SKM-1 (cell line): ENCODE results near the gene SENP7.
"Not testable (repeated sequence)": the region's sequence is repeated elsewhere in the genome, so short reads cannot be mapped to it uniquely, and the experiment has no call there.

Source experiments
- DNase-seq: peaks from one replicate; lab custom pipeline; 2025; ENCODE audit not compliant: unreplicated experiment; lab: John Stamatoyannopoulos, UW

SENP7 gene

DNA sequence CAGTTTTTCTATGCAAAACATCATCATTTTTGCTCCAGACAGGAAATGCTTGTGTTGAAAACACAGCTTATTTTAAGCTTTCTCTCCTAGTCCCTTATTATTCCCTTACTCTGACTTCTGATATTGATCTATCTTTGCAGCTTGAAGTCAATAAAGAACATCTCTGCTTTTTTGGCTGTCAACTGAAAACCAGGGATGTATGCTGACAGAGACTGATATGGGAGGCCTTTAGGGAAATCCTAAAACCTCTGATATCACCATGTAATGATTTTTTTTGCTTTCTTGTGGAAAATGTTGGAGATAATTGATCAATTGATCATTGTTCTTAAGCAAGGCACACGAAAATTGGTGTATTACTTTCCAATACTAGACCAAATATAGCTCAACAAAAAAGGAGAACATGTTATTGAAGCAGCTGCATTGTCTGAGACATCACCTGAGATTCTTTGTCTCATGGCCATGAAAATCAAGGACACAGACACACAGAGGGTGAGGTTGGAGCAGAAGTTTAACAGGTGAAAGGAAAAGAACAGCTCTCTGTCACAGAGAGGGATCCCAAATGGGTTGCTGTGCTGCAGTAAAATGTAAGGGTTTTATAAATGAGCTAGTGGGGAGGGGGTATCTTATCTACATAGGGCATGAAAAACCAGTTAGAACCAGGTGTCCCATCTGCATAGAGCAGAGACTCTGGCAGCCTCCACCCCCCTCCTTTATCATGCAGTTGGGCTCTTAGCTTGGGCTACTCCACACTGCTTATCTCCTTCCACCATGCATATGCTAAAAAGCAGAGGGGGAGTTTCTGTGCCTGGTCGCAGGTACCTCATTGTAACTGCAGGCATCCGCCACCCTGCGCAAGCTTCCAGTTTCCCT is 17.0 kb upstream of the SENP7 start:
- DNase-seq: no peak

DNA sequence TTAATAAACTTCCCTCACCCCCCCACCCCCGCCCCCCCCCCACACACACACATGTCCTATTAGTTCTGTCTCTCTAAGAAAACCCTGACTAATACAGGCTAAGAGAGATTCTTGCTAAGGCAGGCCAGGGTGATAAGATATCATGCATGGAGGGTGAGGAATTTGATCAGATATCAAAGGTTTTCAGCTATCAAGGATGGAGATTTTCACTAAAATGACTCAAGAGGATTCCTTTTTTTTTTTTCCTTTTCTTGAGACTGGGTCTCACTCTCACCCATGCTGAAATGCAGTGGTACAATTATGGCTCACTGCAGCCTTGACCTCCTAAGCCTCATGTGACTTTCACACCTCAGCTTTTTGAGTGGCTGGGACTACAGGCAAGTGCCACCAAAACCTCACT is 14.9 kb upstream of the SENP7 start:
- DNase-seq: no peak

DNA sequence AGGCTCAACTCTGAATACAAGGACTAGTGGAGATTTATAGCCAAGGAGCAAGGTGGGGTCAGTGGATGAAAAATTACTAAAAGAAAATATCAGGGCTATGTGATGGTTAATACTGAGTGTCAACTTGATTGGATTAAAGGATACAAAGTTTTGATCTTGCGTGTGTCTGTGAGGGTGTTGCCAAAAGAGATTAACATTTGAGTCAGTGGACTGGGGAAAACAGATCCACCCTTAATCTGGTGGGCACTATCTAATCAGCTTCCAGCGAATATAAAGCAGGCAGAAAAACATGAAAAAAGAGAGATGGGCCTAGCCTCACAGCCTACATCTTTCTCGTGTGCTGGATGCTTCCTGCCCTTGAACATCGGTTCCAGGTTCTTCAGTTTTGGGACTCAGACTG is 14.4 kb upstream of the SENP7 start:
- no peak for DNase-seq

DNA sequence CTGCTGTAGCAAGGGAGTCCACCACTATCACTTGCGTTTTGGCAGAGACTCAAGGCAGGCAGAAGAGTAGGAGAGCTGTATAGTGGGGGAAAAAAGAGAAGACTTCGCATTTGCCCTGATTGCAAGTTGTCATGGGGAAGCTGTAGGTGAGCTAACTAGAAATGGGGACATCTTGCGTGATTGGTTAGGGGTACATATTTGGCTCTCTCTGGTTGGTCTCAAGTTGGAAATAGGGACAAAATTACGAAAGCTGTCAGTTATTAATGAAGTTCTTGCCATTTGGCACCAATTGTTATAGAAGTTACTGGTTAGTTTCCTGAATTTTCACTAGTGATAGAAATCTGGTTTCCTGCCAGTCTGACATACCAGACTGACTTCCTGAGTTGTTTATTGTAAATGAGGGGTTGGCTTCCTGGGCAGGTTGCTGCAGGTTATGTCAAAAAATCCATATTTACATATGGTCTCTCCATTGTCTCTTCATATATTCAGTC is 8.2 kb upstream of the SENP7 start:
- DNase-seq: no peak

DNA sequence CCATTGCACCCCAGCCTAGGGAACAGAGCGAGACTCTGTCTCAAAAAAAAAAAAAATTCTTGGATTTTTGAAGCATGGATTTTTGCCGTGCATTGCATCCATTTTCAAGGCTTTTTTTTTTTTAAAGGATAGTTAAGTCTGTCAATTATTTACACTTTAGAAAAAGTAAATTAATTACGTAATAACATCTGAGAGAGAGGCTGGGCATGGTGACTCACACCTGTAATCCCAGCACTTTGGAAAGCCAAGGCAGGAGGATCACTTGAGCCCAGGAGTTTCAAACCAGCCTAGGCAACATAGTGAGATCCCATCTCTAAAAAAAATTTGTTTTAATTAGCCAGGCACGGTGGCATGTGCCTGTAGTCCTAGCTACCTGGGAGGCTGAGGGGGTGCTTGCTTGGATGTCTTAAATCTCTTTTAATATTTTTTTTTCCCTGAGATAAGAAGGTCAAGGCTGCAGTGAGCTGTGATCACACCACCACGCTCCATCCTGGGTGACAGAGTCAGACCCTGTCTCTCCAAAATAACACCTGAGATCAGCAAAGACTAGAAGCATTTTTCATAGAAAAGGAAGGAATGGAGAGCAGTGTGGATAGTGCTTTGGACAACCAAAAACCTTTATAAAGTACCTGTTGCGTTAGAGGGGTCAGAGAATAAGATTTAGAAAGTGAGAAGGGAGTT is 6.8 kb upstream of the SENP7 start:
- no peak for DNase-seq

DNA sequence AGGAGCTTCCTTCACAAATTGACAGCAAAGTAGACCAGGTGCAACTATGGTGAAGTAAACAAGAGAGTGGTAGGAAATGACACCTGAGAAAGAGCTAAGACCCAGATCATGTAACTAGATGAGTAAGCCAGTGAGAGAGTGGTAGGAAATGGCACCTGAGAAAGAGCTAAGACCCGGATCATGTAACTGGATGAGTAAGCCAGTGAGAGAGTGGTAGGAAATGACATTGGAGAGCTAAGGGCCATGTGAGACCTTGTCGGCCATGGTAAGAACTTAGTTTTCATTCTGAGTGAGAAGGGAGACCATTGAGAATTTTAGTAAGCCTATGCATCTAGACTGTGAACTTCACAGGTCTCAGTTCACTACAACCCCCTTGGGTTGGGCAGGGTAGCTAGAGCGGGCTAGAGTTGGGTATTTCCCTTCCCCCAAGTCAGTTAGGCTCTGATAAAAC is 5.4 kb upstream of the SENP7 start:
- DNase-seq: no peak

DNA sequence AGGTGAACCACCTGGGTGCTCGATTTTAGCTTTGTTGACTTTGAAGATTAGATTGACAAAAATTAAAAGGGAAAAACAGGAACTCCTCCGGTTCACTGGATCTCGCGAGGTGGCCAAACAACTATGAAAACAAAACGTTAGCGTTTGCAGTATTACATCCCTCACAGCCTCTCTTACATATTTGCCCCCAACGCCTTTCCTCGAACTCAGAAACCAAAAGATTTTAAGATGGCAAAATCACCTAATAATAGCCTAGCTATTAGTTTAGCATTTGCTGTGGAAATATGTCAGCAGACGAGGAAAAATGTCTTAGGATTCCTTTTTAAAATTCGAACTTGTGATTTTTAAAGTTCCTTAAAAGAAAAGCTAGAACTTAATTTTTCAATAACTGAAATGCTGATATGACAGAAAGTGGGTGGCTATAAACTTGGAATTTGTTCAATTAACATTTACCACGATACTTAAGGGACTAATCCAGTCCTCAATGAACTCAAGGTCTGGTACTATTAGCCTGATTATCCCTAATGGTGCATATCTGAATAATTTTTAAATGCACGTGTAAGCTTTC is 491 bp upstream of the SENP7 start:
- peak; percentile 75 for DNase-seq

DNA sequence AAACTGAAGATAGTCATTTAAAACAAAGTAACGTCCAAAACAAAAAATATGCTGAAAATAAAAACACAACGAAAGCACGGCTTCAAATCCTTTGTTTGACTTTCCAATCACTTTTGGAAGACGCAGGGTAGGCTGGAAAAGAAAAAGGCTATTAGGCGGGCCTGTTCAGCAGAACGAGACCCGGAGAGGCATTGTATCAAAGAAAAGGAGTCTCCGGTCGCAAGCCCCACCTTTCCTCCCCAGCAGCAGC is 691 bp downstream of the SENP7 start:
- DNase-seq: no peak

DNA sequence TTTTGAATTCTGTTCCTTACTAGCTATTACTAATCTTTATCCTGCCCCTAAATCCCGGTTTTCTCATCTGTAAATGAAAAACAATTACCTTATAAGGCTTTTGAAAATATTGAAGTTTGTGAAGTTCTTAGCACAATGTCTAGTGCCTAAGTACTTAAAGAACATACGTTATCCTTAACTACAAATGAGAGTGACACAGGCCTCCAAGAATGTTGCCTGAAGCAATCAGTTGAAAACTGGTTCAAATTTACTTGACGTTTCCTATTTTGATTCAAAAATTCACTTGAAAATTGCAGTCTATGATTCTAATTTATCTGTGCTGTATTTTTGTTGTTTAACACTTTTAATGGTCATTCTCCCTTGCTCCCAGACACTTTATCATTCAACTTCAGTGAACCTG is 3.2 kb downstream of the SENP7 start:
- no peak for DNase-seq

DNA sequence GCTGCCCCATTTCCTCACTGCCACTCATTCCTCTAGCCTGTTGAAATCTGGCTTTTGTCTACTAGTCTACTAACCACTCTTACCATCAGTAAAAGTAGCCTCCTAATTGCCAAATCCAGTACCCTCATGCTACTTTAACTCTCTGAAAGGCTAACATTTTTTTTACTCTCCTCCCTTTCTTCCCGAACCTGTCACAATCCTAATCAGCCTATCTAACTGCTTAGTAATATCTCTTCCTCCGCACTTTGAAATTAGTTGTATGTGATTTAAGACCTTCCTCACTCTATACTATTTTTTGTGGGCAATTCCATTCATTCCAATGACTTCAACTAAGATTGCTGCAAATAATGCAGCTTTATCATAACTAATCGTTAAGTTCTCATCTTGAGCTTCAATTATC is 3.7 kb downstream of the SENP7 start:
- DNase-seq: no peak

DNA sequence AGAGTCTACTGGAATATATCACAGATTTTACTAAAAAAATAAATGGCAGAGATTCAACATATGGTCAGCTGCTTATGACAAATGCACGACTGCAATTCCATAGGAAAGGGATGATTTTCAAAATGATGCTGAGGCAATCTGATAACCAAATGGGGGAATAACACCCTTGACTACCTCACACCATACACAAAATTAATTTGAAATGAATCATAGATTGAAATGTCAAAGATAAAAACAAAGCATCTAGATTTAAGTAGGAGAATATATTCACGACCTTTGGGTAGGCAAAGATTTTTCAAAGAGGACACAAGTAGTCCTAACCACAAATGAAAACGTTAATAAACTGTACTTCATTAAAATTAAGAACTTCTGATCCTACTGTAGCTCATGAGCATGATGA is 11.2 kb downstream of the SENP7 start:
- DNase-seq: no peak

DNA sequence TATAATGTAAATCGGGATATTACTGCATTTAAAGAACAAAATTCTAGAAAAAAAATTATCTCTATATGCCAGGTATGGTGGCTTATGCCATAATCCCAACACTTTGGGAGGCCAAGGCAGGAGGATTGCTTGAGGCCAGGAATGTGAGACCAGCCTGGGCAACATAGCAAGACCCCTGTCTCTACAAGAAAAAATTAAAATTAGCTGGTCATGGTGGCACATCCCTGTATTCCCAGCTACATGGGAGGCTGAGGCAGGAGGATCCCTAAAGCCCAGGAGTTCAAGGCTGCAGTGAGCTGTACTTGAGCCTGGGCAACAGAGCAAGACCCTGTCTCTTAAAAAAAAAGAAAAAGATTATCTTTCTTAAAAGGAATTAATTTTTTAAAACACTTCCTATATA is 12.8 kb downstream of the SENP7 start:
- no peak for DNase-seq

DNA sequence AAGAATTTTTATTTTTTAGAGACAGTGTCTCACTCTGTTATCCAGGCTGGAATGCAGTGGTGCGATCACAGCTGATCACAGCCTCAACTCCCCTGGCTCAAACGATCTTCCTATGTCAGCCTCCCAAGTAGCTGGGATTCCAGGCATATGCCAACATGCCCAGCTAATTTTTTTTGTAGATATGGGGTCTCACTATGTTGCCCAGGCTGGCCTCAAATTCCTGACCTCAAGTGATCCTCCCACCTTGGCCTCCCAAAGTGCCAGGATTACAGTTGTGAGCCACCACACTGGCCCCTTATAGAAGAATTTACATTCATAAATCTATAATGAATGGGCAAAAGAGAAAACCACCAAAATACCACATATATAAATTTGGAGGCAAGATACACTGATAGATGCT is 15.2 kb downstream of the SENP7 start:
- DNase-seq: no peak

DNA sequence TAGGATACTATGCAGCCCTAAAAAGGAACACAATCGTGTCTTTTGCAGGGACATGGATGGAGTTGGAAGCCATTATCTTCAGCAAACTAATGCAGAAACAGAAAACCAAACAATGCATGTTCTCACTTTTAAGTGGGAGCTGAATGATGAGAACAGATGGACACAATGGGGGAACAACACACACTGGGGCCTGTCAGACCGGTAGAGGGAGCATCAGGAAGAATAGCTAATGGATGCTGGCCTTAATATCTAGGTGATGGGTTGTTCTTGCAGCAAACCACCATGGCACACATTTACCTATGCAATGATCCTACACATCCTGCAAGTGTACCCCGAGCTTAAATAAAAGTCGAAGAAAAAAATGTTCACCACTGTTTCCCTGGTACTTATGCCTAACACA is 17.5 kb downstream of the SENP7 start:
- DNase-seq: no peak

DNA sequence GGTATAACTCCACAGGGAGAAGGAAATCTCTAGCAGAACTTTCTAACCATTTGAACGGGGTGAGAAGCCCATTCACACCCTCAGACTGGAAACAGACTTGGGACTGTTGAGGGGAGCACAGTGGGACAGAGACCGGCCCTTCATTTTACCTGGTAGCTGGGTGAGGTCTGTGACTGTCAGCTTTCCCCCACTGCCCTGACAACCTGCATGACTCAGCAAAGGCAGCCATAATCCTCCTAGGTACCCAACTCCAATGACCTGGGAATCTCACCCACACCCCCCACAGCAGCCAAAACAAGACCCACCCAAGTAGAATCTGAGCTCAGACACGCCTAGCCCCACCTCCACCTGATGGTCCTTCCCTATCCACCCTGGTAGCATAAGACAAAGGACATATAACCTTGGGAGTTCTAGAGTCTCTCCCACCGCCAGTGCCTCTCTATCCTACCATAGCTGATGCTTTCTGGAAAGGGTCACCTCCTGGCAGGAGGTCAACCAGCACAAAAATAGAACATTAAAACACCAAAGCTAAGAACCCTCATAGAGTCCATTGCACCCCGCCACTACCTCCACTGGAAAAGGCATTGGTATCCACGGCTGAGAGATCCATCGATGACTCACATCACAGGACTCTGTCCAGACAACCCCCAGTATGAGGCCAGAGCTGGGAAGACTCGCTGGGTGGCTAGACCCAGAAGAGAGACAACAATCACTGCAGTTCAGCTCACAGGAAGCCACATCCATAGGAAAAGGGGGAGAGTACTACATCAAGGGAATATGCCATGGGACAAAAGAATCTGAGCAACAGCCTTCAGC is 28.0 kb downstream of the SENP7 start:
- DNase-seq: no peak

DNA sequence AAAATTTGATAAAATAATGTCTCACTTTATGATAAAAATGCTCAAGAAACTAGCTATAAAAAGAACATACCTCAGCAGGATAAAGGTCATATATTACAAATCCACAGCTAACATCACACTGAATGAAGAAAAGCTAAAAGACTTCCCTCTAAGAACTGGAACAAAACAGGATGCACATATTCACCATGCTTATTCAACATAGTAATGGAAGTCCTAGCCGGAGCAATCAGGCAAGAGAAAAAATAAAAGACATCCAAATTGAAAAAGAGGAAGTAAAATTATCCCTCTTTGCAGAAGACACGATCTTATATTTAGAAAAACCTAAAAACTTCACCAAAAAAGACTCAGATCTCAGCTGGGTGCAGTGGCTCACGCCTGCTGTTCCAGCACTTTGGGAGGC is 34.0 kb downstream of the SENP7 start:
- no peak for DNase-seq

DNA sequence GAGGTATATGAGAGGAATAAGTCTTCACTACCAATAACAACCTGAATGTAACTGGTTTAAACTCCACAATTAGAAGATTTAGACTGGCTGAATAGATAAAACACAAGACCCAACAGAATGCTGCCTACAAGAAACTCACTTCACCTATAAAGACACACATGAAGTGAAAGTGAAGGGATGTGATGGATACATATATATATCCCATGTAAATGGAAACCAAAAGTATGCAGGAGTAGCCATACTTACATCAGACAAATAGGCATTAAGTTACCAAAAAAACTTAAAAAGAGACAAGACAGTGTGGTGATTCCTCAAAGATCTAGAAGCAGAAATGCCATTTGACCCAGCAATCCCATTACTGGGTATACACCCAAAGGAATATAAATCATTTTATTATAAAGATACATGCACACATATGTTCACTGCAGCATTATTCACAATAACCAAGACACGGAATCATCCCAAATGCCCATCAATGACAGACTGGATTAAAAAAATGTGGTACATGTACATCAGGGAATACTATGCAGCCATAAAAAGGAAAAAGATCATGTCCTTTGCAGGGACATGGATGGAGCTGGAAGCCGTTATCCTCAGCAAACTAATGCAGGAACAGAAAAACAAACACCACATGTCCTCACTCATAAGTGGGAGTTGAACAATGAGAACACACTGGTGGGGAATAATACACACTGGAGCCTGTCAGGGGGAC is 38.0 kb downstream of the SENP7 start:
- not testable (repeated sequence) for DNase-seq

DNA sequence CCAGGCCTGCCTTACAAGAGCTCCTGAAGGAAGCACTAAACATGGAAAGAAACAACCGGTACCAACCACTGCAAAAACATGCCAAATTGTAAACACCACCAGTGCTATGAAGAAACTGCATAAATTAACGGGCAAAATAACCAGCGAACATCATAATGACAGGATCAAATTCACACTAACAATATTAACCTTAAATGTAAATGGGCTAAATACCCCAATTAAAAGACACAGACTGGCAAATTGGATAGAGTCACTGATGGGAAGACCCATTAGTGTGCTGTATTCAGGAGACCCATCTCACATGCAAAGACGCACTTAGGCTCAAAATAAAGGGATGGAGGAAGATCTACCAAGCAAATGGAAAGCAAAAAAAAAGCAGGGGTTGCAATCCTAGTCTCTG is 44.3 kb downstream of the SENP7 start:
- not testable (repeated sequence) for DNase-seq

DNA sequence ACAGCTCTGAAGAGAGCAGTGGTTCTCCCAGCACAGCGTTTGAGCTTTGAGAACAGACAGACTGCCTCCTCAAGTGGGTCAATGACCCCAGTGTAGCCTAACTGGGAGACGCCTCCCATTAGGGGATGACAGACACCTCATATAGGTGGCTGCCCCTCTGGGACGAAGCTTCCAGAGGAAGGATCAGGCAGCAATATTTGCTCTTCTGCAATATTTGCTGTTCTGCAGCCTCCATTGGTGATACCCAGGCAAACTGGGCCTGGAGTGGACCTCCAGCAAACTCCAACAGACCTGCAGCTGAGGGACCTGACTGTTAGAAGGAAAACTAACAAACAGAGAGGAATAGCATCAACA is 45.7 kb downstream of the SENP7 start:
- not testable (repeated sequence) for DNase-seq

DNA sequence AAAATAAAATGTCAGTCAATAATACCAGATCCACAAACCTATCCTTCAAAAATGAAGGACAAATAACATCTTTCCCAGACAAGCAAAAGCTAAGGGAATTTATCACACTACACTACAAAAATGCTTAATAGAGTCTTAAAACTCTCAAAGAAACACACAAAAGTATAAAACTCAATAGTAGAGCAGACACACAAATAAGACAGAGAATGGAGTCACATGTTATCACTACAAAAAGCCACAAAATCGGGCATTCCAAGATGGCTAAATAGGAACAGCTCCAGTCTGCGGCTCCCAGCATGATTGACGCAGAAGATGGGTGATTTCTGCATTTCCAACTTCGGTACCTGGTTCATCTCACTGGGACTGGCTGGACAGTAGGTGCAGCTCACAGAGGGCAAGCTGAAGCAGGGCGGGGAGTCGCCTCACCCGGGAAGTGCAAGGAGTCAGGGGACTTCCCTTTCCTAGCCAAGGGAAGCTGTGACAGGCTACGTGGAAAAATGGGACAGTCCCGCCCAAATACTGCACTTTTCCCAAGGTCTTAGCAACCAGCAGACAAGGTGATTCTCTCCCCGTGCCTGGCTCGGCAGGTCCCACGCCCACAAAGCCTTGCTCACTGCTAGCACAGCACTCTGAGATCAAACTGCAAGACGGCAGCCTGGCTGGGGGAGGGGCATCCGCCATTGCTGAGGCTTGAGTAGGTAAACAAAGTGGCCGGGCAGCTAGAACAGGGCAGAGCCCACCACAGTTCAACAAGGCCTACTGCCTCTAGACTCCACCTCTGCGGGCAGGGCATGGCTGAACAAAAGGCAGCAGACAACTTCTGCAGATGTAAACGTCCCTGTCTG is 46.3 kb downstream of the SENP7 start:
- DNase-seq: no peak
